GM18907 (cell line): ENCODE measurements around the gene CABP4.
"Not testable (repeated sequence)": the region's sequence is repeated elsewhere in the genome, so short reads cannot be mapped to it uniquely, and the experiment has no call there.

Experiments used
- ATAC-seq: cut with Tn5 transposase; IDR thresholded peaks from one replicate; pipeline ENCODE4 v1.9.1; 2021; ENCODE audit warnings: mild to moderate bottlenecking, moderate library complexity; ENCODE audit not compliant: unreplicated experiment

Gene CABP4

DNA sequence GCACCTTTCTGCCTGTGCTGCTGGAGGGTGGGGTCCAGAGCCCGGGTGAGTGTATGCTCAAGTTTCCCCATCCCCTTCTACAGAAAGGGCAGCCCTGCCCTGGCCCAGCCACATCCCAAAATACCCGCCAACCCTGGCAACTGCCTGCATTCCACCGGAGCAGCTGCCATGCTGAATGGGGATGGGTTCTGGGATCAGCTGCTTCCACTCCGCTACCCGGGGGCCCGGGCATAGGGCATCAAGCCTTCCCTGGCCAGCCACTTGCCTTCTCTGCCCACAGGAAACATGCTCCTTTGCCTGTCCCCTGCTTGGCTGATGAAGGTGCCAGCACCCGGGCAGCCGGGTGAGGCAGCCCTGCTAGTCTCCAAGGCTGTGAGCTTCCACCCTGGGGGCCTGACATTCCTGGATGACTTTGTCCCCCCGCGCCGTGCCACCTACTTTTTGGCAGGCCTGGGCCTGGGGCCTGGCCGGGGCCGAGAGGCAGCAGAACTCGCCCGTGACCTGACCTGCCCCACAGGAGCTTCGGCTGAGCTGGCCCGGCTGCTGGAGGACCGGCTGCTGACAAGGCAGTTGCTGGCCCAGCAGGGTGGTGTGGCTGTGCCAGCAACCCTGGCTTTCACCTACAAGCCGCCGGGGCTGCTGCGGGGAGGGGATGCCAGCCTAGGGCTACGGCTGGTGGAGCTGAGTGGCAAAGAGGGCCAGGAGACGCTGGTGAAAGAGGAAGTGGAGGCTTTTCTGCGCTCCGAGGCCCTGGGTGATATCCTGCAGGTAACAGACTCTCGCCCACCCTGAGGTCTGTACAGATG, 36.5 kb upstream of the CABP4 start:
- ATAC-seq = no peak

DNA sequence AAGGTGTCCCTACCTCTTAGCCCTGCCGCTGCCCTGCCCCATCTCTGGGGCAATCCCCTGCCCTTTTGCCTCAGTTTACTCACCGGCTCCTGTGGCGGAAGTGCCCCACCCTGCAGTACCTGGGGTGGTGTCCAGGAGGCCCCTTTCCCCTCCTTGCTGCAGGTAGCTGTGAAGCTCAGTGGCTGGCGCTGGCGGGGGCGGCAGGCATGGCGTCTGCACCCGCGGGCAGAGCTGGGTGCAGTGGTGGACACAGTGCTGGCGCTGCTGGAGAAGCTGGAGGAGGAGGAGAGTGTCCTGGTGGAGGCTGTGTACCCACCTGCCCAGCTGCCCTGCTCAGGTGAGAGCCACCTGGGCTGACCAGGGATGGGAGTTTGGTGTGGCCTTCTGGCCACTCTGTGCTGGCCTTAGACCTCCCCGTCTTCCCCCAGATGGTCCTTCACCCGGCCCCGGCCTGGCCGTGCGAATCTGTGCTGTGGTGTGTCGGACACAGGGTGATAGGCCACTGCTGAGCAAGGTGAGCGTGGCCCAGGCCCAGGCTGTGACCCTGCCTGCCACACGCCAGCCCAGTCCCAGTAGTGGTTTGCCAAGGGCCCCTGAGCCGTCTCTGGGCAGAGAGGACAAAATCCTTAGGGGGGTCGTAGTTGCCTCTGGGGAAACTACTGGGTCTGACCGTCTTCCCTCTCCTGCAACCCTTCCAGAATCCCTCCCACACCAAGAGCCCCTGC, 35.7 kb upstream of the CABP4 start:
- no peak for ATAC-seq

DNA sequence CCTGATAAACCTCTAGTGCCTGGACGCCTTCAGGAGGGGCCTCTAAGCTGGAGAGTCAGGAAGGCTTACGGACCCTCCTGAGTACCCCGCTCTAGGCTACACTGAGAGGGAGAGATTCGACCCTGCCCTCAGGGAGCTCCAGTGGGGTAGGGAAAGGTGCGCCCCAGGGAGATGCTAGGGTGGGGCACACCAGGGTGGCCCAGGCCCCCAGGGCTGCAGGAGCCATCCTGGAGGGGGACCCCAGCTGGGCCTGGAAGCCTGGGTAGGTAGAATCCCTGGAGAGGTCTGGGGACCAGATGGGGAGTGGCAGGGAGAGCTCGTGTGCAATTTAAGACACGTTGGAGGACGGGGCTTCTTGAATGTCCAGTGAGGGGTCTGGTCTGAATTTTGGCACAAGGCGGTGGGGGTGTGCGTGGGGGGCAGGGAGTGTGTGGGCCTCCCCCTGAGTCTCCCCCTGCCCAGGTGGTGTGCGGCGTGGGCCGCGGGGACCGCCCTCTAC, 35.0 kb upstream of the CABP4 start:
- ATAC-seq = no peak

DNA sequence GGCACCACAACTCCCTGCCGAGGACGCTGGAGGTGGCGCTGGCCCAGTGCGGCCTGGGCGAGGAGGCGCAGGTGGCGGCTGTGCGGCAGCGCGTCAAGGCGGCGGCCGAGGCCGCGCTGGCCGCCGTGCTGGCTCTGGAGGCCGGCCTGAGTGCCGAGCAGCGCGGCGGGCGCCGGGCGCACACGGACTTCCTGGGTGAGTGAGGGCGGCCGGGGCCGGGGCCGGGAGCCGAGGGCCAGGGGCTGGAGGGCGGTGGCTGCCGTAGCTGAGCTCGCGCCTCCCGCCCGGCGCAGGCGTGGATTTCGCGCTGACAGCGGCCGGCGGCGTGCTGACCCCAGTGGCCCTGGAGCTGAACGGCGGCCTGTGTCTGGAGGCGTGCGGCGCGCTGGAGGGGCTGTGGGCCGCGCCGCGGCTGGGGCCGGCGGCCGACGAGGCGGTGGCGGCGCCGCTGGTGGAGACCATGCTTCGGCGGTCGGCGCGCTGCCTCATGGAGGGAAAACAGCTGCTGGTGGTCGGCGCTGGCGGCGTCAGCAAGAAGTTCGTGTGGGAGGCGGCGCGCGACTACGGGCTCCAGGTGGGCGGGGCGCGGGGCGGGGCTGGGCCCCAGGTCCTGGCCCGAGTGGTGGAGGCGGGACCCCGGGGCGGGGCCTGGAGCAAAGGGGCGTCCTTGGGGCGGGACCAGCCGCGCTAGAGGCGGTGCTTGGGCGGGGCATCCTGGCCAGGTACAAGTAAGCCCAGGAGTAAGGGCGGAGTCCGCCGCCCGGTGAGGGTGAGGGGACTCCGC, 34.3 kb upstream of the CABP4 start:
- peak; percentile 77 for ATAC-seq

DNA sequence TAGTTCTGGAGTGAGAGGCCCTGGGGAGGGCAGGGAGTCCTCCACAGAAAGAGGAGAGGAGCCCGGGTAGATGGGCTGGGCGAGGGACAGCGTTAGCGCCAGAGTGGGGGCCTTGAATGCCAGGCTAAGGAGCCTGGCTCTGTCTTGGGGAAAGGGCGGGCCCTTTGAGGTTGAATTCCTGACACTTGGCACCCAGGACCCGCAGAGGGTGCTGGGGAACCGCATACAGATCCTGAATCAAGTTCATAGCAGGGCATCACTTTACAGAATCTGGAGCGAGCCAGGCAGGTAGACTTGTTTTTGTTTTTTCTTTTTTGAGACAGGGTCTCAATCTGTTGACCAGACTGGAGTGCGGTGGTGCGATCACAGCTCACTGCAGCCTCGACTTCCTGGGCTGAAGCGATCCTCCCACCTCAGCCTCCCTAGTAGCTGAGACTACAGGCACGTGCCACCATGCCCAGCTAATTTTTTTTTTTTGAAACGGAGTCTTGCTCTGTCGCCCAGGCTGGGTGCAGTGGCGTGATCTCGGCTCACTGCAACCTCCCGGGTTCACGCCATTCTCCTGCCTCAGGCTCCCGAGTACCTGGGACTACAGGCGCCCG, 33.6 kb upstream of the CABP4 start:
- ATAC-seq = no peak

DNA sequence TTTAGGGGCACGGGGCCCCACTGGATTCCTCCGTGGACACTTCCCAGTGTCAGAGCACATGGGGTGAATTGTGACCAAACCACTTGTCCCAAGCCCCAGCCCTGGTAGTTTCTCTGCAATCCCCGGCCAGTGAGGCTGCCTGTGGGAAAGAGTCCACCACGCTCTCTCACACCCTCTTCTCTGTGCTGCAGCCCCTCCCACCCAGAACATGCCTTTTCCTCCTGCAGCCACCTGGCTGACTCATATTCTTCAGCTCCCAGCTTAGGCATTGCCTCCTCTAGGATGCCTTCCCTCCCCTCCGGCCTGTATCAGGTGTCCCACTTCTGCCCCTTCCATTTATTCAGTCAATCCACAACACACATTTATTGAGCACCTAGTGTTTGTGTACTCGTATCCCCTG, 32.3 kb upstream of the CABP4 start:
- no peak for ATAC-seq

DNA sequence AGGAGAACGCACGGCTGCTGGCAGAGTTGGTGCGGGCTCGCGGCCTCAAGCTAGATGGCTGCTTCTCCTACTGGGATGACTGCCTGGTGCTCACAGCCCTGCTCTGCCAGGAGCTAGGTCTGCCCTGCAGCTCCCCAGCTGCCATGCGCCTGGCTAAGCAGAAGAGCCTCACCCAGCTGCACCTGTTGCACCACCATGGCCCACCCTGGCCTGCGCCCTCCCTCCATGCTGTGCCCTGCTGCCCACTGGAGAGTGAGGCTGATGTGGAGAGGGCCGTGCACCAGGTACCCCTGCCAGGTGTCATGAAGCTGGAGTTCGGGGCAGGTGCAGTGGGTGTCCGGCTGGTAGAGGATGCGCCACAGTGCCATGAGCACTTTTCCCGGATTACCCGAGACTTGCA, 31.7 kb upstream of the CABP4 start:
- no peak for ATAC-seq

DNA sequence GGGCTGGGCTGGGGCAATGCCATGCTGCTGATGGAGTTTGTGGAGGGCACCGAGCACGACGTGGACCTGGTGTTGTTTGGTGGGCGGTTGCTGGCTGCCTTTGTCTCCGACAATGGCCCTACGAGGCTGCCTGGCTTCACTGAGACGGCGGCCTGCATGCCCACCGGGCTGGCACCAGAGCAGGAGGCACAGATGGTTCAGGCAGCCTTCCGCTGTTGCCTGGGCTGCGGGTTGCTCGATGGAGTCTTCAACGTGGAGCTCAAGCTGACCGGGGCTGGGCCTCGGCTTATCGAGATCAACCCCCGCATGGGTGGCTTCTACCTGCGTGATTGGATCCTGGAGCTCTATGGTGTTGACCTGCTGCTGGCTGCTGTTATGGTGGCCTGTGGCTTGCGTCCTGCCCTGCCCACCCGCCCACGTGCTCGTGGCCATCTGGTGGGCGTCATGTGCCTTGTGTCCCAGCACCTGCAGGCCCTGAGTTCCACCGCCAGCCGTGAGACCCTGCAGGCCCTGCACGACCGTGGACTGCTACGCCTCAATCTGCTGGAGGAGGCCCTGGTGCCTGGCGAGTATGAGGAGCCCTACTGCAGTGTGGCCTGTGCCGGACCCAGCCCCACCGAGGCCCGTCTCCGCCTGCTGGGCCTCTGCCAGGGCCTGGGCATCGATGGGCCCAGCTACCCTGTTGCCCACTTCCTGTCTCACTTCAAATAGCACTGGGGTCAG, 31.1 kb upstream of the CABP4 start:
- ATAC-seq = no peak

DNA sequence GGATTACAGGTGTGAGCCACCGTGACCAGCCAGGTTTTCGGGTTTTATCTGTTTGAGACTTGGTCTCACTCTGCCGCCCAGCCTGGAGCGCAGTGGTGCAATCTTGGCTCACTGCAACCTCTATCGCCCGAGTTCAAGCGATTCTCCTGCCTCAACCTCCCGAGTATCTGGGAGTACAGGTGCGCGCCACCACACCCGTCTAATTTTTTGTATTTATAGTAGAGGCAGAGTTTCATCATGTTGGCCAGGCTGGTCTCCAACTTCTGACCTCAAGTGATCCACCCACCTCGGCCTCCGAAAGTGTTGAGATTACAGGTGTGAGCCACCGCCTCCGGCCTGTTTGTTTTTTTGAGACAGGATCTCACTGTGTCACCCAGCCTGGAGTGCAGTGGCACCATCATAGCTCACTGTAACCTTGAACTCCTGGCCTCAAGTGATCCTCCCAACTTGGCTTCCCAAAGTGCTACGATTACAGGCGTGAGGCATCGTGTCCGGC, 27.7 kb upstream of the CABP4 start:
- not testable (repeated sequence) for ATAC-seq

DNA sequence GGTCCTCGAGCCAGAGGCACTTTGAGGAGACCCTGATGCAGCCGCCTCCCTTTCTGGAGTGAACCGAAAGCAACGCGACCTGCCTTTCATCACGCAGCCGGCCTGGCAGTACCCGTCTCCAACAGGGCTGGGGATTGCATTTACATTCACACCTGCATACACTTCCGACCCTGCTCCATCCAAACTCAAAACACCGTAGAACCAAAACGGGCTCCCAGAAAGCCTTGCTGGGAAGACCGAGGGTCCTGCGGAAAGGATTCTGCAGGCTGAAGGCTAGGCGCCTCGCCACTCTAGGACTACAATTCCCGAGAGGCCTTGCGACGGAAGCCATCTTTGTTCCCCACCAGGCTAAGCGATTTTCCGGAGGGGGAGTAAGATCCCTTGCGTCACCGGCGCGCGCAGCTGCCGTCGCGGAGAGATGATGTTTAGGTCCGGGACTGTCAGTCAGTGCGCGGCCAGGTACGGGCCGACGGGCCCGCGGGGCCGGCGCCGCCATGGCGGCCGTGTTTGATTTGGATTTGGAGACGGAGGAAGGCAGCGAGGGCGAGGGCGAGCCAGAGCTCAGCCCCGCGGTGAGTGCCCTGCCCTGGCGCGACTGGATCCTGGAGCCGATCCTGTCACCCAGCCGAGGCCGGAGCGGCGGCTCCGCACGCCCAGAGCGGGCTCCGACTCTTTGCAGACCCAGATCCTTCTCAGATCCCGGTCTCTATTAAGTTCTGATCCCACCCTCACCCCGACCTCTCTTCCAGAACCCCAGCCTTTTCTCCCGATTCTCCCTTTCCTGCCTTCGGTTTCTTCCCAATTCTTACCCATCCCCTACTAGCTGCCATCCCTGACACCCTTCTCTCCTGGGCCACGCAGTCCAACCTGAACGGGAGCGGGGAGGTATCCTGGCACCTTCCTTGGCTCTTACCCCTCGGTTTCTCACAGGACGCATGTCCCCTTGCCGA, 26.8 kb upstream of the CABP4 start, which contains the start of gene RPS6KB2:
TSS of gene RPS6KB2 (plus strand) at position 443 of the 950 bp plus-strand sequence. CDS start at position 495, 52 bp downstream.
- ATAC-seq = peak; percentile 78

DNA sequence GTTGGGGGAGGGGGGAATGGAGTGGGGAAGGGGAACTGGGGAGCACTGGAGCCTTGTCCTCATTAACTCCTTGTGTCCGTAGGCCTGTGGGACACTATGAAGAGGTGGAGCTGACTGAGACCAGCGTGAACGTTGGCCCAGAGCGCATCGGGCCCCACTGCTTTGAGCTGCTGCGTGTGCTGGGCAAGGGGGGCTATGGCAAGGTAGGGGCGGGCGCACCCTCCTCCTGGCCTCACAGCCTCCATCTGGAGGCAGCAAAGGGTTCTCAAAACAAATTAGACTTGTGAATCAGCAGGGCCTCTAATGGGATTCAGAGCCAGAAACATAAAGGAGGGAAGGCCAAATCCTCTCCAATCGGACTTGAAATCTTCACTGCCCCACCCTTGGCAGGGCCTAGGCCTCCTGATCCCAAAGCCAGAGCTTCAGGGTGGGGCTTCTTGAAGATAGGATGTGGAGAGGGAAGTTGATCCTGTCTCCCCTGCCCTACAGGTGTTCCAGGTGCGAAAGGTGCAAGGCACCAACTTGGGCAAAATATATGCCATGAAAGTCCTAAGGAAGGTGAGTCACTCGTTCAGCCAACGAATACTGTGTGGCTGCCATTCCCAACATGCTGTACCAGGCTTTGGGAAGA, 26.0 kb upstream of the CABP4 start:
- peak; percentile 3 for ATAC-seq

DNA sequence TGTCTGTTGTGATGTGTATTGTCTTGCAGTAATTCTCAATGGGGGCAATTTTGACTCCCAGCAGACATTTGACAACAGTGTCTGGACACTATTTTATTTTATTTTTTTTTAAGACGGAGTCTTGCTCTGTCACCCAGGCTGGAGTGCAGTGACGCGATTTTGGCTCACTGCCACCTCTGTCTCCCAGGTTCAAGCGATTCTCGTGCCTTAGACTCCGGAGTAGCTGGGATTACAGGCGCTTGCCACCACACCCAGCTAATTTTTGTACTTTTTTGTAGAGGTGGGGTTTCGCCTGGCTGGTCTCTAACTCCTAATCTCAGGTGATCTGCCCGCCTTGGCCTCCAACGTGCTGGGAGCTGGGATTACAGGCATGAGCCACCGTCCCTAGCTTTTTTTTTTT, 25.4 kb upstream of the CABP4 start:
- no peak for ATAC-seq

DNA sequence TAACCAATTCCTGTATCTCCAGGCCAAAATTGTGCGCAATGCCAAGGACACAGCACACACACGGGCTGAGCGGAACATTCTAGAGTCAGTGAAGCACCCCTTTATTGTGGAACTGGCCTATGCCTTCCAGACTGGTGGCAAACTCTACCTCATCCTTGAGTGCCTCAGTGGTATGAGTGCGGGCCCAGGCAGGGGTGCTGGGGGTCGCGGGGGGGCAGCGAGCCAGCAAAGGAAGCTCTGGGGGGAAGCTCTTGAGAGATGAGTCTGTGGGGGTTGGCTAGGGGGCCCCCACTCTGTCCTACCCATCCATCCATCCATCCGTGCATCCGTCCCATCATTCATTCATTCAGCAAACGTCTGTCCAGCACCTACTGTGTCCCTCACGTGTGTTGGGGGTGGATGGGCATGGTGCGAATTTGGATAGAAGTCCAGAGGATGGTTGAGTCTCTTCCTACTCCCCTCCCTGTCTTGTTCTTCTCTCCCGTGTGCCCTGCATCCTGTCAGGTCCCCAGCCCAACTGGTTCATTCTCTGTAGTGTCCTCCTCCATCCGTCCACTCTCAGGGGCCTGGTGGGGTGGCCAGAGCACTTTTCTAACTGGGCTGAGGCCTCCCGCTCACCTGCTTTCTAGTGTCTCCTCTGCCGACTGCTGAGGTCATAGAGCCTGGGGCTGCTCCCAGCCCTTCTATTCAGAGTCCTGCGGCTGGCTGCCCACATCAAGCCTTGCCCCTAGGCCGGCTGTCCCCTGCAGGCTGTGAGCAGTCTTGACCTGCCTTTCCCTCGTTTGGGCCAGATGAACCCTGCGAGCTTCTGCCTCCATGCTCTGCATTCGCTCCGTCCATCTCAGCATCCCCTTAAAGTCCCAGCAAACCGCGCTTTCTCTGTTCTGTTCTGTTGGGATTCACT, 23.6 kb upstream of the CABP4 start:
- no peak for ATAC-seq

DNA sequence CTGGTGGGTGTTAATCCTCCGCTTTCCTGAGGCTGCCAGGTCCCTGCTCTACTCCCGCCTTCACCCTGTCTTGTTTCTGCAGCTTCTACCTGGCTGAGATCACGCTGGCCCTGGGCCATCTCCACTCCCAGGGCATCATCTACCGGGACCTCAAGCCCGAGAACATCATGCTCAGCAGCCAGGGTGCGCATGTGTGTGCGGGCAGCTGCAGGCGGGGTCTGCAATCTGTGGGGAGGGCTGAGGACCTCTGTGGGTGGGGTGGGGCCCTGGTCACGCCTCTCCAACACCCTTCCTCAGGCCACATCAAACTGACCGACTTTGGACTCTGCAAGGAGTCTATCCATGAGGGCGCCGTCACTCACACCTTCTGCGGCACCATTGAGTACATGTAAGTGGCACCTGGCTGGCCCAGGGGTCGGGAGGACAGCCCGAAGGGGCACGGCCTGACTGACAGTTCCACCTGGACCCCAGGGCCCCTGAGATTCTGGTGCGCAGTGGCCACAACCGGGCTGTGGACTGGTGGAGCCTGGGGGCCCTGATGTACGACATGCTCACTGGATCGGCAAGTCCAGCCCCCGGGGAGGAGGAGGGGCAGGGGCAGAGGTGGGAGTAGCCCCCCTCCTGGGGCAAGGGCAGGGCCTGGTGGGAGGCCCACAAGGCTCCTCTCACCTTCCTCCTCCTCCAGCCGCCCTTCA, 22.4 kb upstream of the CABP4 start:
- ATAC-seq = no peak

DNA sequence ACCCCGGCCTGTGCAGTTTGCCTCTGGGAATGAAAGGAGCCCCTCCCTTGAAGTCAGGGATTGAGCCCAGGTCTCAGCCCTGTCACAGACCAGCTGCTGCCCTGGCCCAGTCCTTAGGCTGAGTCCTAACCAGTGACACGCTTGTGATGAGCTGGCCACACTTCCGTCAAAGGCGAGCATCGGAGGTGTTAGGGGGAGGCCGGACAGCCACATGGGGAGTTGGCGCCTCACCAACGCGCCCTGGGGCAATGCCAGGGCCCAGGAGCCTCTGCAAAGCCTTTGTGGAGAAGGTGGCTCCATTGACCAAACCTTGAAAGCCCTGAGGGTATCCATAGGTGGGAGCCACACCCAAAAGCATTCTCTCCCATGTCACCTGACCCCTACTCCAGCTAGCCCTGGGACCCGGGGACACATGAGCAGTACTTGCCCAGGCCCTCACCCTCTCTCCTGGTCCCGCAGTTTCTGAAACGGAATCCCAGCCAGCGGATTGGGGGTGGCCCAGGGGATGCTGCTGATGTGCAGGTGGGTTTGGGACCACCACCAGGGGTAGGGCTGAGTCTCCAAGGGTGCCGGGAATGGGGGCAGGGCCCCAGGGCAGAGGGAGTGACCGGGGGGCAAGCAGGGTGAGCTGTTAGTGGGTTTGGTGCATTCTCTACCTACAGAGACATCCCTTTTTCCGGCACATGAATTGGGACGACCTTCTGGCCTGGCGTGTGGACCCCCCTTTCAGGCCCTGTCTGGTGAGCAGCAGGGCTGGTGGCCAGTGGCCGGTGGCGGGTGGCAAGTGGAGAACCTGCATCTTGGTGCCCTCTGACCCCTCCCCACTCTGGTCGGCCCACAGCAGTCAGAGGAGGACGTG, 21.4 kb upstream of the CABP4 start:
- ATAC-seq = no peak

DNA sequence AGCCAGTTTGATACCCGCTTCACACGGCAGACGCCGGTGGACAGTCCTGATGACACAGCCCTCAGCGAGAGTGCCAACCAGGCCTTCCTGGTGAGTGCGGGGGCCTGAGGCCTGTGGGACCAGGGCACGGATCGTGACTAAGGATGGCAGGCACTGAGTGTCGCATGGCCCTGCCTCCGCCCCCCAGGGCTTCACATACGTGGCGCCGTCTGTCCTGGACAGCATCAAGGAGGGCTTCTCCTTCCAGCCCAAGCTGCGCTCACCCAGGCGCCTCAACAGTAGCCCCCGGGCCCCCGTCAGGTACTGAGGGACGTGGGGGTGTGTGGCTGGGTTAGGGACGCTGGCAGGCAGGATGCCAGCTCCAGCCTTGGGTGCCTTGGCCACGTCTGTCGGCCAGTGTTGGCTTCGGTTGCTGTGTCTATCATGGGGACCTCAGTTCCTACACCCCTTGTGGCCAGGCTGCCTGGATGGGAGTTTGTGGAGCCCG, 20.7 kb upstream of the CABP4 start:
- ATAC-seq = no peak
